ENCODE measurements around the gene SSBP2. TPM values are rescaled to one million over a fixed set of nuclear protein-coding genes. Genes with fewer than 3 reads are reported as not detected.
A peak's percentile ranks its signal among the peaks of the same experiment; 100 is the strongest.
"Not testable (repeated sequence)": the region's sequence is repeated elsewhere in the genome, so short reads cannot be mapped to it uniquely, and the experiment has no call there.

SSBP2 gene
- total RNA-seq, 1 donor from 2014 or later: 266 TPM

- DNase-seq (ENCODE audit: low spot score in 2 of 2): no peak
- no peak for FAIRE-seq
Observed at GRCh38 chr5:81488862-81489261, 262.0 kb downstream of the SSBP2 start.

- no peak for FAIRE-seq
Observed at GRCh38 chr5:81486711-81487110, 264.2 kb downstream of the SSBP2 start.

GRCh38 chr5:81482595-81482994 lies 268.3 kb downstream of the SSBP2 start:
- DNase-seq (ENCODE audit: low spot score in 2 of 2) (no peak), FAIRE-seq (no peak)

More at GRCh38 chr5:81486711-81487110, 264.2 kb downstream of the SSBP2 start:
- DNase-seq (ENCODE audit: low spot score in 2 of 2): no peak

GRCh38 chr5:81473395-81473794 lies 277.5 kb downstream of the SSBP2 start:
- FAIRE-seq: not testable (repeated sequence)

GRCh38 chr5:81469676-81470075 lies 281.2 kb downstream of the SSBP2 start:
- FAIRE-seq (no peak), DNase-seq (ENCODE audit: low spot score in 2 of 2) (no peak)

More at GRCh38 chr5:81473395-81473794, 277.5 kb downstream of the SSBP2 start:
- not testable (repeated sequence) for DNase-seq (ENCODE audit: low spot score in 2 of 2)

GRCh38 chr5:81450940-81451339 lies 300.0 kb downstream of the SSBP2 start:
- FAIRE-seq (no peak), DNase-seq (ENCODE audit: low spot score in 2 of 2) (no peak)

GRCh38 chr5:81435023-81435422 lies 315.9 kb downstream of the SSBP2 start:
- FAIRE-seq (no peak), DNase-seq (ENCODE audit: low spot score in 2 of 2) (no peak)

- peak; percentile 85 for FAIRE-seq
- DNase-seq (ENCODE audit: low spot score in 2 of 2): no peak
Observed at GRCh38 chr5:81429985-81430384, 320.9 kb downstream of the SSBP2 start.

- no peak for DNase-seq (ENCODE audit: low spot score in 2 of 2)
- FAIRE-seq: peak; percentile 47
Observed at GRCh38 chr5:81429363-81429762, 321.5 kb downstream of the SSBP2 start.

- DNase-seq (ENCODE audit: low spot score in 2 of 2): no peak
- no peak for FAIRE-seq
Observed at GRCh38 chr5:81428861-81429260, 322.0 kb downstream of the SSBP2 start.

- DNase-seq (ENCODE audit: low spot score in 2 of 2) (no peak), FAIRE-seq (no peak)
Observed at GRCh38 chr5:81428446-81428845, 322.5 kb downstream of the SSBP2 start.

- DNase-seq (ENCODE audit: low spot score in 2 of 2) (no peak), FAIRE-seq (no peak)
Observed at GRCh38 chr5:81427566-81427965, 323.3 kb downstream of the SSBP2 start.

GRCh38 chr5:81426359-81427030 lies 324.4 kb downstream of the SSBP2 start:
- no peak for FAIRE-seq
- no peak for DNase-seq (ENCODE audit: low spot score in 2 of 2)

- DNase-seq (ENCODE audit: low spot score in 2 of 2) (peak; percentile 17 to 41), FAIRE-seq (peak; percentile 89)
Observed at GRCh38 chr5:81425569-81425968, 325.3 kb downstream of the SSBP2 start.

GRCh38 chr5:81424728-81425127 lies 326.2 kb downstream of the SSBP2 start:
- FAIRE-seq: no peak

GRCh38 chr5:81422671-81423070 lies 328.2 kb downstream of the SSBP2 start:
- FAIRE-seq (no peak), DNase-seq (ENCODE audit: low spot score in 2 of 2) (no peak)

More at GRCh38 chr5:81424728-81425127, 326.2 kb downstream of the SSBP2 start:
- no peak for DNase-seq (ENCODE audit: low spot score in 2 of 2)

GRCh38 chr5:81420039-81420667 lies 330.7 kb downstream of the SSBP2 start:
- DNase-seq (ENCODE audit: low spot score in 2 of 2) (no peak), FAIRE-seq (no peak)

GRCh38 chr5:81418606-81419005 lies 332.3 kb downstream of the SSBP2 start:
- no peak for FAIRE-seq
- DNase-seq (ENCODE audit: low spot score in 2 of 2): no peak

GRCh38 chr5:81417052-81417451 lies 333.8 kb downstream of the SSBP2 start:
- FAIRE-seq (no peak), DNase-seq (ENCODE audit: low spot score in 2 of 2) (no peak)

GRCh38 chr5:81409896-81410295 lies 341.0 kb downstream of the SSBP2 start:
- DNase-seq (ENCODE audit: low spot score in 2 of 2): no peak
- FAIRE-seq: no peak

GRCh38 chr5:81409361-81409760 lies 341.5 kb downstream of the SSBP2 start:
- no peak for FAIRE-seq
- no peak for DNase-seq (ENCODE audit: low spot score in 2 of 2)

GRCh38 chr5:81408496-81408895 lies 342.4 kb downstream of the SSBP2 start:
- FAIRE-seq: no peak
- DNase-seq (ENCODE audit: low spot score in 2 of 2): no peak
